GM21528 (cell line): ENCODE results near the gene SLC12A7.

Experiments used
- ATAC-seq: cut with Tn5 transposase; IDR thresholded peaks from one replicate; pipeline ENCODE4 v1.9.1; 2021; ENCODE audit warnings: mild to moderate bottlenecking, moderate library complexity; ENCODE audit not compliant: unreplicated experiment, low FRiP score

Gene SLC12A7

DNA sequence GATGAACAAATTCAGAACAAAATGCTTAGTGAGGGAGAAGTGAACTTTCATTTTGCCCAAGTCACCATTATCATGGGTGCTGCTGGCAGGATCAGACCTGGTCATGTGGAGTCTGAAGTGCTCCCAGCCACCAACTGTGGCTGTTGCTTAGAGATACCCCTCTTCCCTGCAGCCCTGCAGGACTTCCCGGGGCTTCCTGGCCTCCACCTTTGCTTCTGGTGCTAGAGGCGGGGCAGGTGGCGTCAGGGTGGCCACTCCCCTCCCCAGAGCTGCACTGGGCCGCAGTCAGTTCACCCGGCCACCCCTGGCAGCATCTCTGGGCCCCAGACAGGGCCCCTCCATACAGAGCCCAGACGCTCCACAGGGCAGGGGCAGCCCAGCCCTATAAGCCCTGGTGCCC lies 30.0 kb upstream of the SLC12A7 start:
- ATAC-seq, result no peak

DNA sequence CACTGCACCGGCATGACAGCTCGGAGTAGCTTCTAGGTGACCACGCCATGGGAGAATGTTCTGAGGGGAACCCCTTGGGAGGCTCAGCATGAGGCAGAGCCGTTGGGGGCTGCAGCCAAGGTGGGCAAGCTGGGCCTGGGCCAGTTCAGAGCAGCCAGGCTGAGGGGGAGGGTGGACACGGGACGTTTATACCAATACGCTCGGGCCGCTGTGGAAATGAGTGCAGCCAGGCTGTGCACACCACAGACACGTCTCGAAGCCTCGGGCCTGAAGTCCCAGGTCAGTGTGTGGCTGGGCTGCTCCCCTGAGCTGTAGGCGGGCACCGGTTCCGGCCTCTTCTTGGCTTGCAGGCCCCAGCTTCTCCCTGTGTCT lies 28.9 kb upstream of the SLC12A7 start:
- no peak for ATAC-seq

DNA sequence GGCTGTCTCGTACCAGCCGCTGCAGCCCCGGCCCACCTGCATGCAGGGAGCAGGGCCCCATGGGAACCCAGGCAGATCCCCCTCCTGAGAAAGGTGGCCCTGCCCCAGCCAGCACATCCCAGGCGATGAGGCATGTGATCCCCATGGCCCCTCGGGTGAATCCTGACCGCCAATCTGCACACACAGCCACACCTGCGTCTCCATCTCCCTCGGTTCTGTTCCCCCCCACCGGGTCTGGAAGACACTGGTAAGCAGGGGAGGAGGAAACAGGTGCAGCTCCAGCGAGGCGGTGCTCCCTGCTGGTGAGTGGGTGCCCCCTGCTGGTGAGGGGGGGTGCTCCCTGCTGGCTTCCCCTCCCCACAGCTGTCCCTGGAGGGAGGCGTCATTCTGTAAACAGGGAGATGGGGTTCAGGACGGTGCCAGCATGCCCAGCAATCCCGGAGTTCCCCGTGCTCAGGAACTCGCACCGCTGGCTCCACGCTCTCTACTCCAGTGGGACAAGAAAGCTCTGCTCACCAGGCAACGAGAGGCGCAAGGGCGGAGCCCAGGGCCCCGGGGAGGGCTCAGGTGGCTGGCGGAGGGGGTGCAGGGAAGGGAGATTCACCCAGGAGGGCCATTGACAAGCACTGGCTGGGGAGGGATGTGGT lies 28.4 kb upstream of the SLC12A7 start:
- peak; percentile 70 for ATAC-seq

DNA sequence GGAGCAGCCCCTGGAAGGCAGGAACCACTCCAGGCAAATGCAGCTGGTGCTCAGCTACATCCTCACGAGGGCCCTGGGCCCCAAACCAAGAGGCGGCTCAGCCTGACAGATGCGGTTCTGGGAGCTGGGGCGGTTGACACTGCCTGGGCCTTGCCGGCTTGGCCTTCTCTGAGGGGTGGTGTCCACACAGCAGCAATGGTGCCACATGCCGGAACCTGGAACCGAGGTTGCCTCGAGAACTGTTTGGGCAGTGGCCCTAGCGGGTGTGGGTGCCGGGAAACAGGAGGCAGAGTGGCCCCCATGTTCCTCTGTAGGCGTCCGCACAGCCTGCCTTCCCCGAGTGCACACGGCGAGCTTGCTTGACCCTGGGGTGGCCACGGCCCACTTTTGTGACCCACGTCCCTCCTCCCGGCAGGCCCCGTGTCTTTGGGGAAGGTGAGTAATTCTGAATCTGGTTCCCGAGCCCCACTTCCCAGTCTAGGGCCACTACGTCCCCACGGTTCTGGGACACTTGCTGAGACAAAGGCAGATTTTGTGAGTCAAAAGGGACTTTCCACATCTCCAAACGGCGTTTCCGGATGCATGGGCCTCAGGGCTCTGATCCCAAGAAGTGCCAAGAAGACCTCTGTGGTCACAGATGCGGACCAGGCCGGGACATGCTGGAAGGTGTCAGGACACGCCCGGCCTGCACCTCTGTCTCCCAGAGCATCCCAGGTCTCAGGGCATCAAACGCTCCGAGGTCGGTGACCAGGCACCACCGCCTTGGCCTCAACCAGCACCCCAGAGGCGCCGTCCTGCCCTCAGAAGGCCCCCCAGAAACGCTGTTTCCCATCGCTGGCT lies 27.7 kb upstream of the SLC12A7 start:
- peak; percentile 17 for ATAC-seq

DNA sequence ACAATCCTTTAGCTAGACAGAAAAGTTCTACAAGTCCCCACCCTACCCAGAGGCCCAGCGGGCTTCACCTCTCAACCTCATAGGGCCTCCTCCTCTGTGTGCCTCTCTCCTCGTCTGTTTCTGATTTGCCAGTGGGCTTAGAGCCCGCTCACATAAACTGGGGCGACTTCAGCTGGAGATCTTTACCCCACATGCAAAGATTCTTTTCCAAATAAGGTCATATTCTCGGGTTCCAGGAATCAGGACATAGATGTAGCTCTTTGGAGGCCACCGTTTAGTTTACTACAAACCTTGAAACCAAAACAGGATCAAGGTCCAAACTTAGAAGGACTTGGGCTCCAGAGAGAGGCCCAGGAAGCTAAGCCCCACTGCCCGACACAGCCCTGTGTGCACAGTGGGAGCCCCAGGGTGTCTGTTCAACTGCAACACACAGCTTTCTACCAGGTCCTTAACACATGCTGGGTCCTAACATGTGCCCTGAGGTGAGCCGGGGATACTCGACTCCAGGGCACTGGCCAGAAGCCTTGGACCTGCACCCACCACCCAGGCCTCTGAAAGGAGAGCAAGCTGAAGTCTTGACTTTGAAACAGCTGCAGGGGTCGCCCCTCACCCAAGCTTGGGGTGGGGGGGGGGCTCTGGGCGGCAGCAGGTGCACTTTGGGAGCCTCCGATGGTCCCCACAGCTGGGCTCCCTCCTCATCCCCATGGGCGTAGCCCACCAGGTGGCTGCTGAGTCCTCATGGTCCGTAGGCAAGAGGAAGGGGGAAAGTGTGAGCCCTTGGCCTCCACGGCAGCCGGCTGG lies 26.8 kb upstream of the SLC12A7 start:
- ATAC-seq, result no peak

DNA sequence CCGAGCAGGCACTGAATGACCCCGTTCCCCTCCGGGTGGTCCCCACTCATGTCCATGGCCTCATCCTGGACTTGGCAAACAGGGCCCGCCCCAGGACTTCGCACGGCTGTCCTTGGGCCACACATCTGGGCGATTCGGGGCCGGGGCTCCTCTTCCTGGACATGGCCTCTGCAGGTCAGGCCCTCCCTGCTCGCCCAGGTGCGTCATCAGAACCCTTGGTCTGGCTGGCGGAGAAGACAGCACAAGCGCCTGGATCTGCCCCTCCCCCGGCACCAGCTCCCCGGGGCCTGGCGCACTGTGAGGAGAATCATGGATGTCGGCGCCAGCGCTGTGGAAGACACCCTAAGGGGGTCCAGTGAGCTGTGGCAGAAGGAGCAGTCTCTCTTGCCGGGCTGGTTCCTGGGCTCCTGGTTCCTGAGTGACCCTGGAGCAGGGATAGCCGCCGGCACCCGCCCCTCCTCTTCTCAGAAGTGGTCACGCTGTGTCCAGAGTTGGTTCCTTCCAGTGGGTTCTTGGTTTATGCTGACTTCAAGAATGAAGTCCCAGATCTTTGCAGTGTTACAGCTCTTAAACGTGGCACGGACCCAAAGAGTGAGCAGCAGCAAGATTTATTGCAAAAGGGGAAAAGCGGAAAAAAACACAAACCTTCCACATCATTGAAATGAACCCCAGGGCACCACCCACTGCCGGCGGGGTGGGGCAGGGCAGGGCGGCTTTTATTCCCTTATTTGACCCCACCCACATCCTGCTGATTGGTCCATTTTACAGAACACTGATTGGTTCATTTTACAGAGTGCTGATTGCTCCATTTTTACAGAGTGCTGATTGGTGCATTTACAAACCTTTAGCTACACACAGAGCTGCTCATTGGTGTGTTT lies 25.9 kb upstream of the SLC12A7 start:
- ATAC-seq, result no peak

DNA sequence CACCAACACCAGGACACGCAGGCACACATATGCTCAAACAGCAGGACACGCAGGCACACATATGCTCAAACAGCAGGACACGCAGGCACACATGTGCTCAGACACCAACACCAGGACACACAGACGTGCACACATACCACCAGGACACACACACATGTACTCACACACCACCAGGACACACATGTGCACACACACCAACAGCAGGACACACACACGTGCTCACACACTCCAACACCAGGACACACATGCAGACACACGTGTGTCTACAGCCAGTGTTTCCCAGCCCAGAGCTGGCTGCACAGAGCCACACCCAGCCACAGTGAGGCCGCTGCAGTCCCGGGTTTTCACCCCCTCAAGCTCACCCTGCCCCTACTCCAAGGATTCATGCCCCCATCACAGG lies 25.0 kb upstream of the SLC12A7 start:
- ATAC-seq, result no peak

DNA sequence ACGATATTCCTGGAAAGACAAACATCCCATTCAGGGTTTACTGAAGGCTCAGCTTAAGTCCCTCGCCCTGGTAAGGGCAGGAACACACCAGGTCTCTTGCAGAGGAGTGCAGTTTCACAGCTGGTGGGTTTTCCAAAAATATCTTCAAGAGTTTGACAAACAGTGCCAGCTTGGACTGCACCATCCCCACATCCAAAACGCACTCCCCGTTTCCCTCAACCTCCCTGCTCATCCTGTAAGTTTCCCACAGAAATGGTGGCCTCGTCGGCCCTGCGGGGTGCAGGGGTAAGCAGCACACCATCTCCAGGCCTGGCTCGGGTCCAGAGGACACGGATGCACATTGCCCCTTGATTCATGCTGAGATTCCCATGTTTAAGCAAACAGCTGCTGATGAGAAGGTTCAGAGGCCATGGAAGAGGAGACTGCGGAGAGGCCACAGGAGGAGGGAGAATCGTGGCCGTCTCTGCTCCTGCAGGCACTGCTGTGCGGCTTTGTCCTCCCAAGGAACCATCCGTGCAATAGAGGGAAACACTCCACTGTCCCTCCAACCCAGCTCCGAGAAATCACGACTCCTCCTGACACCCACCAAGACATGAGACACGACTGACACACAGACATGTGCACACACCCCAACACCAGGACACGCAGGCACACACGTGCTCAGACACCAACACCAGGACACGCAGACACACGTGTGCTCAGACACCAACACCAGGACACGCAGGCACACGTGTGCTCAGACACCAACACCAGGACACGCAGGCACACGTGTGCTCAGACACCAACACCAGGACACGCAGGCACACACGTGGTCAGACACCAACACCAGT lies 24.0 kb upstream of the SLC12A7 start:
- no peak for ATAC-seq

DNA sequence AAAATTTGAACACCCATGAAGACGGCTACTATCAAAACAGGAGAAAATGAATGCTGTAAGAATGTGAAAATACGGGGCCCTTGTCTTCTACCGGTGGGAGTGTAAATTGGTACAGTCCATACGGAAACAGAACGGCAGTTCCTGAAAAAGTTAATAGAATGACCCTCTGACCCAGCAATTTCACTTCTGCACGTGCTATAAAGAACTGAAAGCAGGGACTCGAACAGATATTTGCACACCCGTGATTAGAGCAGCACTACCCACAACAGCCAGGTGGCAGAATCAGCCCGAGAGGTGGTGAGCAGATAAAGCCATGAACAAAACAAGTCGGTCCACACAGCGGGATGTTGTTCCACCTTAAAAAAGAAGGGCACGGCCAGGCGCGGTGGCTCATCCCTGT lies 22.6 kb upstream of the SLC12A7 start:
- peak; percentile 66 for ATAC-seq

DNA sequence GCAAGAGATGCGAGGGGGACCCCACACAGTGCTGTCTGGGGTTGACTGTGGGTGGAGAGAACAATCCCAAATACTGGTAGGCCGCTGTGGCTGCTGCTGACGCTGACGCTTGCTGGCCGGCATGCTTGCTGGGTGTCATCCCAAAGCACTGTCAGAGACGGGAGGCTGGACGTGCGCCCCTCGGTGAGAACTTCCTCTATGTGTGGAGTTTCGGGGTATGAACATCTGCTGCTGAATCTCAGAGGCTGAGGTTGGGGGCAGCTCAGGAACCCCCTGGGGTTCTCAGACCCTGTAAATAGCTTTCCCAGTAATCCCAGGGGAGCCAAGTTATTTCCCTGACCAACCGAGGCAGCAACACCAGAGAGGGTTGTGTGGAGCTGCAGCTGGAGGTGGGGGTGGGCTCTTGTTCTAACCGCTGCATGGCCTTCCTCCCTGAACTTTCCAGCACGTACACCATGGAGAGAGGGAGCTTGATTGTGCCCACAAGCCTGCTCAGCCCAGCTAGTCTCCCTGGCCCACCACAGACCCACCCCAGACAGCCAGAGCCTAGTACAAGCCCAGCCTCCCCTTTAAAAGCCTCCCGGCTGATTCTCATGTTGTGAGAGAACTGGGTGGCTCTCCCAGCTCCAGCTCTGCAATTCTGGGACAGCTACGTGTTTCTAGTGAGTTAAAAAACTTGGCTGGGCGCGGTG lies 21.8 kb upstream of the SLC12A7 start:
- no peak for ATAC-seq

DNA sequence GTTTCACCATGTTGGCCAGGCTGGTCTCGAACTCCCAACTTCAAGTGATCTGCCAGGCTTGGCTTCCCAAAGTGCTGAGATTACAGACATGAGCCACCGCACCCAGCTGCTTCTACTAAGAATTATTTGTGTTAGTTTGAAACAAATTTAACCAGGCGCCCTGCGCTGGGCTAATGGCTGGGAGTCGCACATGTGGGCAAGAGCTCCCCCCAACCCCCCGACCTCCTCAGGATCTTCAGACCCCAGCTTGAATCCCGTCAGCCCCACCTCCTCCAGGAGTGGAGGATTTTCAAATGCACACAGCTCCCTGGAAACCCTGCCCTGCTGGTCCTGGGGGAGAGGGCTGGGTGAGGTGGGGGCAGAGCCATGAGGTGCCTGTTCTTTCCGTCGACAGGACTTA lies 21.2 kb upstream of the SLC12A7 start:
- ATAC-seq, result no peak

DNA sequence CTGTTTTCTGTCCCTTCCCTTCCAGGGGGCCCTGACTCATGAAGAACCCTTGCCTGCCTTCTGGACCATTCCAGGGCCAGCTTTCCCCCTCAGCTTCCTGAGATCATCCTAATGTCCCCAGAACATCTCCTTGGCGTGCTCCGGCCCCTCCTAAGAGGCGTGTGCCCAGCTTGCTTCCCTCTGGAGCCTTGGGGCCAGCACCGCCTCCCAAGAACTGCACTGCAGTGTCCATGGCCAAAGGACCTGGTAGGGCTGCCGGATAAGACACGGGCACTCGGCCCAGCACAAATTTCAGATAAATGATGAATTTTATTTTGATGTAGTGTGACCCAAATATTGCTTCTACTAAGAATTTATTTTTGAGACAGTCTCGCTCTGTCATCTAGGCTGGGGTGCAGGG lies 20.7 kb upstream of the SLC12A7 start:
- ATAC-seq, result no peak

DNA sequence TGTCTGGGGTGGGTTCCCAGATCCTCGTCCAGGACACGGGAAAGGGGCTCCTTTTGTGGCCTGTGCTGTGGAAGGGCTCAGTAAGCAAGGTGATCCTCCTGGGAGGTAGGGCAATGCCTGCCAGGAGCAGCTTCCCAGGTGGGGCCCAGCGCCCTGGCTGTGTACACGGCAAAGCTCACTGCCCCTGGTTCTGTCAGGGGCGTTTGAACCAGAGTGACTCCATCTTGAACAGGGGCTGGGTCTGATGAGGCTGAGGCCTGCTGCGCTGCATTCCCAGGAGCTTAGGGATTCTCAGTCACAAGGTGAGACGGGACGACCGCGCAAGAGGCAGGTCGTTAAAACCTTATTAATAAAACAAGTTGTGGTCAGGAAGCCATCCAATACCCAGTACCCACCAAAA lies 19.9 kb upstream of the SLC12A7 start:
- no peak for ATAC-seq

DNA sequence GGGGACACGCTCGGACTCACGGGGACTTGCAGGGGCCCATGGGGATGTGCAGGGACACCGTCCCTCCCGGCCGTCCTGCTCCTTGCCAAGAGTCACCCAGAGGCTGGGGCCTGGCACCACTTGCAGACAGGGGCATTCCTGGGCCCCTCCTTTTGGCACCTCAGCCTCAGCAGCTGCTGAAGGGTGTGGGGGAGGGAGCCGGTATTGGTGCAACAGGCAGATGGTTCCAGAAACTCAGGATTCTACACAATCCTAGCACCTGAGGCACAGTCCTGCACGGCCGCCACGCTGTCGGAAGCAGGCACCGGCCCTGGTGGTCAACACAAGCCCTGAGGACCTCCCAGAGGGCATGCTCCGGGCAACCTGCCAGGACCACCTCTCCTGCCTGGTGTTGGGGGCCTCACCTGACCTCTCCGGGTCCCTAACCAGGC lies 19.3 kb upstream of the SLC12A7 start:
- no peak for ATAC-seq

DNA sequence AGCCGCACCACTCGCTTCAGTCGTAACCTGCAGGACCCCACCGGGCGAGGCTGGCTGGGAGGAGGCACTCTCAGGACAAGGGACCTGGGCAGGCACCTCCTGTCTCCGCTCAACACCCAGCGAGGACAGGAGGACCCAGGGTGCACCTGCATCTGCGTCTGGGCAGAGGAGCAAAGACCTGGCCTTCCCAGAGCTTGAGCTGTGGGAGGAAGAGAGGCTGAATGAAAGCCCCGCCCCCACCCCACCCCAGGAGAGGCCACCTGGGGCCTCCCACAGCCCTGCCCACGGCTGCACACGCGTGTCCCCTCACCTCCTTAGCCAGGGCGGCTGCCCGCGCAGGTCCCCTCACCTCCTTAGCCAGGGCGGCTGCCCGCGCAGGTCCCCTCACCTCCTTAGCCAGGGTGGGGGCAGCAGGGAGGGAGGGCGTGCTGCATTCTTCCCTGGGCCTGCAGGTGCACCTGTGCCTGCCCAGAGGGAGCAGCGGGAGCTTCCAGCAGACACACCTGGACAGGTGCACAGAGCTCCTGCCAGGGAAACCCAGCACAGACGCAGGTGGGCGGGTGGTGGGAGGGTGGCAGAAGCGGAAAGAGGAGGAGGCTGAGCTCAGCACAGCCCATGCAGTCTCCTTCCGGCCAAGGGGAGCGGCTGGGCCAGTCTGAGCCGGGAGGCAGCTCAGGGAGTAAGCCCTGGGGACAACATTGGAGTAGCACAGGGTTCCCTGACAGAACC lies 18.5 kb upstream of the SLC12A7 start:
- no peak for ATAC-seq

DNA sequence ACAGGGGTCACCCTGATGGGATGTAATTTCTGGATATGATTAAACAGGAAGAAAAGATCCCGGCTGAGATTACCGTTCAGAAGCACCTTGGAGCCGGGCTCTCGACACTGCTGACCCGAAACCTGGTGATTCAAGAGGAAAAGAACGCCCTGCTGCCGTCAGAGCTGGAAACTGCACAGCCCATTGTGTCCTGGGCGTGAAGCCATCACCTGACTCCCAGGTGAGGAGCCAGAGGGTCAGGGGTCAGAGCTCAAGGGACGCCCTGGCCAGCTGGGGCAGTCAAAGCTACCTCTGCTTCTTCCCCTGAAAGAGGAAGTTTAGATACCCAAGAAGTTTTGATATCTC lies 17.8 kb upstream of the SLC12A7 start:
- ATAC-seq, result no peak

DNA sequence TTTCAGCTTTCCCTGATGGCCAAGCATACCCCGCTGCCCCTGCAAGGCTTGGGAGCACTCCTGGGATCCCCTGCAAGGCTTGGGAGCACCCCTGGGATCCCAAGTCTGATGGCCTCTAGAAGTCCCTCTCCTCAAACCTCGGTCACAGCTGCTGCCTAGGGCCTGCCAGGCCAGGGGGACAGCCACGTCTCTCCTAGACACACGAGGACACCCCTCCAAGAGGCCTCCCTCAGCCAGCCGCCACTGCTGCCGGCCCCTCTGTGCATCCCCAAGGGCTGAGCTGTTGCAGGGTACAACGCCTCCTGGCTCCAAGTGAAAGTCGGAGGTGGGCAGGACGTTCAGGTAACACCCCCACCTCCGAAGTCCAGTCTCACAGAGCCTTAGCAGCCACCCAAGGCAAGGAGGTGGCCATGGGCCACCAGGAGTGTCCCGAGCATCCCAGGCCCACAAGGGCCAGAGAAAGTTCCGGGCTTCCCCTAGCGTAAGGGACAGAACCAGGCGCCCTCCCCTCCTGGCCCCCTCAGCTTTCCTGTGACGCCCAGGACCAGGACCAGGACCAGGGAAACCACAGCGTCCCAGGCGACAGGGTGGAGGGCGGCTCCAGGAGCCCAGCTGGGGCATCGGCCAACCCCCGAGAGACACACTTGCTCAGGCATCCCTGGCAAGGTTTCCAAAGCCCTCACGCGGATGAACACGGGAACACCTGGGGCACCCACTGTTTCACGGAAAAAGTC lies 17.3 kb upstream of the SLC12A7 start:
- ATAC-seq, result no peak
